H1 (cell line): Measurements from ENCODE around the gene FMC1. TPM values are rescaled to one million over a fixed set of nuclear protein-coding genes. Genes with fewer than 3 reads are reported as not detected.

Experiments used
- CTCF ChIA-PET: fragments of 300-600 bp; sonication (Branson Sonifier 250); formaldehyde crosslinking; loops from one replicate; lab custom pipeline; 2021; ENCODE audit not compliant: partially characterized antibody; lab: Charles Lee
- POLR2A ChIA-PET: fragments of 300-600 bp; sonication (Branson Sonifier 250); formaldehyde crosslinking; loops from one replicate; lab custom pipeline; 2021; ENCODE audit warnings: inconsistent platforms; ENCODE audit not compliant: partially characterized antibody; lab: Charles Lee
- DNase-seq, 2 experiments: peaks; one replicate each; pipeline versions ENCODE4 v3.0.0 to v3.0.0-alpha.2; 2010 to 2022; ENCODE audit warnings: low spot score in 2 of 2, low read depth in 1 of 2, mixed read lengths in 1 of 2
- FAIRE-seq: peaks from 2 replicates; lab custom pipeline; 2011; peaks lifted over from hg19 to GRCh38; lab: Jason Lieb, UNC
- H2AFZ ChIP-seq: 2 replicates; pipeline ENCODE4 v1.8.1; 2012; ENCODE audit warnings: low read length, inconsistent platforms
- H2AK5ac ChIP-seq: 2 replicates; pipeline ENCODE4 v1.6.1; 2013; ENCODE audit warnings: low read depth, low read length
- H2BK120ac ChIP-seq: replicated peaks from 2 replicates; pipeline ENCODE3; 2013; ENCODE audit warnings: low read depth, low read length, inconsistent platforms
- H2BK12ac ChIP-seq: 2 replicates; pipeline ENCODE4 v1.6.1; 2013; ENCODE audit warnings: low read depth, low read length
- H2BK15ac ChIP-seq: 2 replicates; pipeline ENCODE4 v1.6.1; 2013; ENCODE audit warnings: low read length
- H2BK20ac ChIP-seq: 2 replicates; pipeline ENCODE4 v1.6.1; 2013; ENCODE audit warnings: low read length
- H2BK5ac ChIP-seq: 2 replicates; pipeline ENCODE4 v1.6.1; 2013; ENCODE audit warnings: low read depth, low read length
- H3K14ac ChIP-seq: 2 replicates; pipeline ENCODE4 v1.6.1; 2013; ENCODE audit warnings: inconsistent platforms; ENCODE audit not compliant: insufficient read length
- H3K18ac ChIP-seq: 2 replicates; pipeline ENCODE4 v1.6.1; 2013; ENCODE audit warnings: low read length; ENCODE audit errors: extremely low read depth
- H3K23ac ChIP-seq: 2 replicates; pipeline ENCODE4 v1.6.1; 2013; ENCODE audit warnings: inconsistent platforms; ENCODE audit not compliant: insufficient read length
- H3K23me2 ChIP-seq: 2 replicates; pipeline ENCODE4 v1.6.1; 2013; ENCODE audit warnings: low read depth, low read length
- H3K27ac ChIP-seq: 2 replicates; pipeline ENCODE4 v1.6.1; 2011; ENCODE audit warnings: low read depth, low read length, inconsistent platforms
- H3K27me3 ChIP-seq, 4 experiments: replicated peaks in 1 of 4; 1 replicate in 1 of 4; 2 replicates in 3 of 4; pipeline versions ENCODE4 v1.6.1 to v1.8.1; 2011 to 2013; ENCODE audit warnings: low read length in 3 of 4, mild to moderate bottlenecking in 3 of 4, inconsistent platforms in 2 of 4, mixed read lengths in 2 of 4, moderate library complexity in 1 of 4; ENCODE audit not compliant: control insufficient read depth in 3 of 4, insufficient read depth in 3 of 4; ENCODE audit errors: extremely low read depth in 1 of 4
- H3K36me3 ChIP-seq, 4 experiments: 2 replicates each; pipeline versions ENCODE4 v1.6.1 to v1.8.1; 2011 to 2013; ENCODE audit warnings: mild to moderate bottlenecking in 4 of 4, low read length in 3 of 4, moderate library complexity in 2 of 4, control low read depth in 1 of 4, inconsistent platforms in 1 of 4; ENCODE audit not compliant: insufficient read depth in 4 of 4, control insufficient read depth in 2 of 4
- H3K4ac ChIP-seq: replicated peaks from 2 replicates; pipeline ENCODE3; 2013; ENCODE audit warnings: low read length, low read depth, mixed read lengths, inconsistent platforms; ENCODE audit not compliant: insufficient read length
- H3K4me1 ChIP-seq, 4 experiments: replicated peaks in 1 of 4; 1 replicate in 1 of 4; 2 replicates in 3 of 4; pipeline versions ENCODE4 v1.6.1 to v1.8.1; 2011 to 2013; ENCODE audit warnings: low read length in 3 of 4, inconsistent platforms in 2 of 4, mixed read lengths in 1 of 4; ENCODE audit not compliant: insufficient read depth in 4 of 4, control insufficient read depth in 3 of 4
- H3K4me2 ChIP-seq, 2 experiments: 2 replicates each; pipeline versions ENCODE4 v1.6.1 to v1.8.1; 2011 to 2013; ENCODE audit warnings: low read depth in 2 of 2, low read length in 2 of 2, control low read depth in 1 of 2, inconsistent platforms in 1 of 2, mild to moderate bottlenecking in 1 of 2; ENCODE audit not compliant: insufficient read depth in 1 of 2
- H3K4me3 ChIP-seq, 4 experiments: fragments of 200-600, 300-600 bp in 1 of 4; sonication (generic), shearing (Covaris generic), sonication (Bioruptor Twin) in 1 of 4; 2 replicates each; pipeline versions ENCODE4 v1.5.1 to v1.8.1; 2011 to 2016; ENCODE audit warnings: low read length in 4 of 4, low read depth in 3 of 4, control low read depth in 2 of 4, inconsistent platforms in 2 of 4, mild to moderate bottlenecking in 2 of 4, mixed read lengths in 1 of 4, moderate library complexity in 1 of 4; ENCODE audit not compliant: insufficient read depth in 2 of 4; ENCODE audit errors: extremely low read depth in 1 of 4
- H3K56ac ChIP-seq: replicated peaks from 2 replicates; pipeline ENCODE3; 2013; ENCODE audit warnings: low read depth, mild to moderate bottlenecking, mixed read lengths, low read length, inconsistent platforms; ENCODE audit not compliant: insufficient read length
- H3K79me1 ChIP-seq: 2 replicates; pipeline ENCODE4 v1.6.1; 2013; ENCODE audit warnings: low read depth, low read length, control low read depth
- H3K79me2 ChIP-seq, 2 experiments: 2 replicates each; pipeline versions ENCODE4 v1.6.1 to v1.8.1; 2012 to 2013; ENCODE audit warnings: low read length in 2 of 2, mild to moderate bottlenecking in 2 of 2, inconsistent platforms in 1 of 2; ENCODE audit not compliant: insufficient read depth in 2 of 2, control insufficient read depth in 1 of 2
- H3K9ac ChIP-seq, 4 experiments: replicated peaks in 1 of 4; 1 replicate in 1 of 4; 2 replicates in 3 of 4; pipeline versions ENCODE4 v1.6.1 to v1.8.1; 2011 to 2013; ENCODE audit warnings: low read depth in 3 of 4, low read length in 3 of 4, control low read depth in 2 of 4, mild to moderate bottlenecking in 2 of 4, moderate library complexity in 2 of 4, inconsistent platforms in 1 of 4; ENCODE audit errors: extremely low read depth in 1 of 4
- H3K9me3 ChIP-seq, 2 experiments: 2 replicates each; pipeline versions ENCODE4 v1.6.1 to v1.8.1; 2012 to 2013; ENCODE audit warnings: mild to moderate bottlenecking in 2 of 2, moderate library complexity in 2 of 2, control low read depth in 1 of 2, inconsistent platforms in 1 of 2, low read depth in 1 of 2, low read length in 1 of 2, mixed read lengths in 1 of 2; ENCODE audit not compliant: insufficient read depth in 2 of 2
- H4K20me1 ChIP-seq, 2 experiments: replicated peaks in 1 of 2; 2 replicates each; pipeline versions ENCODE3 to v1.8.1; 2011 to 2013; ENCODE audit warnings: inconsistent platforms in 2 of 2, low read length in 2 of 2, mild to moderate bottlenecking in 1 of 2; ENCODE audit not compliant: insufficient read depth in 2 of 2, control insufficient read depth in 1 of 2
- H4K5ac ChIP-seq: 2 replicates; pipeline ENCODE4 v1.6.1; 2013; ENCODE audit warnings: low read length, low read depth, mixed read lengths, inconsistent platforms; ENCODE audit not compliant: insufficient read length
- H4K8ac ChIP-seq: 2 replicates; pipeline ENCODE4 v1.8.0; 2013; ENCODE audit warnings: mild to moderate bottlenecking, moderate library complexity, low read length, inconsistent platforms; ENCODE audit not compliant: insufficient read depth; ENCODE audit errors: extremely low read depth
- H4K91ac ChIP-seq: replicated peaks from 2 replicates; pipeline ENCODE3; 2013; ENCODE audit warnings: low read length, mixed read lengths, inconsistent platforms; ENCODE audit not compliant: insufficient read length
- CHD2 ChIP-seq: IDR thresholded peaks from 2 replicates; pipeline ENCODE4 v1.6.1; 2012; ENCODE audit warnings: low read length, improper control_type of control experiment
- EGR1 ChIP-seq: IDR thresholded peaks from 2 replicates; pipeline ENCODE4 v1.6.1; 2011; ENCODE audit warnings: low read depth, low read length, borderline replicate concordance
- EZH2 ChIP-seq: fragments of 200-600 bp; sonication (generic); IDR thresholded peaks from 2 replicates; pipeline ENCODE4 v1.7.1; 2012; ENCODE audit warnings: low read depth, mild to moderate bottlenecking, moderate library complexity, low read length, inconsistent platforms; ENCODE audit not compliant: severe bottlenecking
- HDAC2 ChIP-seq, 2 experiments: fragments of 300-600 bp in 1 of 2; sonication (generic) in 1 of 2; IDR thresholded peaks; 2 replicates each; pipeline ENCODE4 v1.6.1; 2011 to 2012; ENCODE audit warnings: low read depth in 2 of 2, low read length in 2 of 2, mild to moderate bottlenecking in 2 of 2, moderate library complexity in 2 of 2, borderline replicate concordance in 1 of 2, inconsistent platforms in 1 of 2
- HDAC6 ChIP-seq: IDR thresholded peaks from one replicate; pipeline ENCODE4 v1.7.1; 2012; ENCODE audit warnings: low read depth, mild to moderate bottlenecking, inconsistent platforms, low read length, moderate library complexity
- JUND ChIP-seq: IDR thresholded peaks from 2 replicates; pipeline ENCODE4 v1.6.1; 2011; ENCODE audit warnings: mild to moderate bottlenecking, improper control_type of control experiment, low read length
- KDM4A ChIP-seq: IDR thresholded peaks from one replicate; pipeline ENCODE4 v1.7.1; 2012; ENCODE audit warnings: low read depth, mild to moderate bottlenecking, moderate library complexity, low read length, inconsistent platforms; ENCODE audit not compliant: severe bottlenecking
- KDM5A ChIP-seq: fragments of 200-600 bp; IDR thresholded peaks from 2 replicates; pipeline ENCODE4 v1.7.1; 2012; ENCODE audit warnings: mild to moderate bottlenecking, low read length, inconsistent platforms, mixed read lengths
- RFX5 ChIP-seq: IDR thresholded peaks from 2 replicates; pipeline ENCODE4 v1.6.1; 2011; ENCODE audit warnings: low read depth, low read length, improper control_type of control experiment, borderline replicate concordance
- SIN3A ChIP-seq, 2 experiments: IDR thresholded peaks in 1 of 2; conservative IDR thresholded peaks in 1 of 2; 2 replicates each; pipeline ENCODE4 v1.6.1; 2011 to 2012; ENCODE audit warnings: low read length in 2 of 2, improper control_type of control experiment in 1 of 2, low read depth in 1 of 2, mild to moderate bottlenecking in 1 of 2
- SUZ12 ChIP-seq: fragments of 200-600 bp; sonication (generic); IDR thresholded peaks from 2 replicates; pipeline ENCODE4 v1.6.1; 2012; ENCODE audit warnings: mild to moderate bottlenecking, inconsistent platforms, low read length, moderate library complexity, mixed read lengths
- TCF12 ChIP-seq: IDR thresholded peaks from 2 replicates; pipeline ENCODE4 v1.6.1; 2011; ENCODE audit warnings: low read depth, mild to moderate bottlenecking, low read length
- YY1 ChIP-seq: IDR thresholded peaks from 2 replicates; pipeline ENCODE4 v1.6.1; 2011; ENCODE audit warnings: low read depth, mild to moderate bottlenecking, low read length
- WGBS, 2 experiments: shearing (Covaris generic) in 1 of 2; methylation state at CpG; one replicate each; pipeline versions ENCODE4 v1.1.6 to v1.1.7; 2013 to 2015; ENCODE audit warnings: low lambda C conversion rate in 2 of 2, mixed read lengths in 2 of 2, inconsistent platforms in 1 of 2, low coverage in 1 of 2, missing lambda C conversion rate in 1 of 2; ENCODE audit not compliant: insufficient replicate concordance in 2 of 2, insufficient coverage in 1 of 2, insufficient read length in 1 of 2; ENCODE audit errors: extremely low coverage in 1 of 2, missing lambda C conversion rate in 1 of 2; 5-methylcytosine and 5-hydroxymethylcytosine counted together
- polyA plus RNA-seq, 7 experiments: library from polyadenylated mRNA; depleted of rRNA in 3 of 7; stranded (reverse) in 5 of 7; unstranded in 2 of 7; fragments of >200 nt in 5 of 7; fragments of 200-250 nt in 2 of 7; gene quantifications; 1 replicate in 5 of 7; 2 replicates in 1 of 7; 4 replicates in 1 of 7; pipeline versions ENCODE4 v1.2.1 to v1.2.3, GENCODE V29; 2011 to 2013; ENCODE audit warnings: missing spikeins in 2 of 7, mixed read lengths in 2 of 7
- total RNA-seq: library from RNA; stranded (reverse); fragmentation: NEBNext Ultra II Directional; extraction: Animal tissue kit (Norgen Biotek cat#: 25700); gene quantifications from 2 replicates; pipeline ENCODE4 v1.2.1, GENCODE V29; 2021

Gene FMC1
- total and polyA plus RNA-seq, 2 of the 8 experiments (the other 6 are each of a cell fraction or from before 2014, with no cell fraction given), result 15.8 to 28.4 TPM

GRCh38 chr7:139332697-139333359 lies 8.3 kb upstream of the FMC1 start:
- no peak overlapping the region for H2AFZ ChIP-seq
- TF ChIP-seq YY1 (no peak), HDAC2 (IDR thresholded peaks at IDR 0.05; ENCODE audit: borderline replicate concordance in 1 of 2, low read depth in 2 of 2, low read length in 2 of 2) (no peak), HDAC6 (no peak), TCF12 (no peak), JUND (no peak), EZH2 (no peak), CHD2 (no peak), KDM4A (no peak), EGR1 (no peak), RFX5 (no peak), SIN3A (conservative IDR thresholded peaks at IDR 0.05 in 1 of 2, IDR thresholded peaks at IDR 0.05 in 1 of 2; ENCODE audit: low read depth in 1 of 2, low read length in 2 of 2) (no peak), SUZ12 (no peak), KDM5A (no peak)

More at GRCh38 chr7:139332697-139333359, 8.3 kb upstream of the FMC1 start:
- H2AK5ac ChIP-seq, result no peak overlapping the region
- H2BK12ac ChIP-seq, result no peak overlapping the region
- no peak overlapping the region for H2BK120ac ChIP-seq
- no peak overlapping the region for H3K4me2 ChIP-seq
- H4K5ac ChIP-seq, result no peak overlapping the region
- H4K20me1 ChIP-seq, result no peaks in the 10 kb centered on the region
- H3K27ac ChIP-seq, result no peak overlapping the region
- H3K9ac ChIP-seq, result no peak overlapping the region
- H3K79me2 ChIP-seq, result no peaks in the 10 kb centered on the region
- no peak overlapping the region for H3K23ac ChIP-seq
- no peak overlapping the region for H3K18ac ChIP-seq
- H3K36me3 ChIP-seq, result no peaks in the 10 kb centered on the region
- H2BK5ac ChIP-seq, result no peak overlapping the region
- H3K56ac ChIP-seq, result no peak overlapping the region
- no peak for DNase-seq
- H4K91ac ChIP-seq, result no peak overlapping the region
- no peaks in the 10 kb centered on the region for H3K23me2 ChIP-seq
- H3K79me1 ChIP-seq, result no peaks in the 10 kb centered on the region
- no peaks in the 10 kb centered on the region for H3K27me3 ChIP-seq
- H4K8ac ChIP-seq, result no peak overlapping the region
- H3K9me3 ChIP-seq, result no peaks in the 10 kb centered on the region
- no peaks in the 10 kb centered on the region for H3K4me1 ChIP-seq
- POLR2A ChIA-PET, result interaction anchor here (1.8 kb wide), 1 partner anchor 12 kb away, joined by 5 read pairs; no protein-coding TSS in a partner anchor
- no peak overlapping the region for H2BK15ac ChIP-seq
- 93% methylated on average over 5 of the region's 5 CpGs; no CpG with 5 or more reads in 1 of the 2 experiments for WGBS, 2 experiments
- H3K14ac ChIP-seq, result no peak overlapping the region
- no peak overlapping the region for H3K4ac ChIP-seq
- H2BK20ac ChIP-seq, result no peak overlapping the region
- H3K4me3 ChIP-seq, result no peak overlapping the region
- FAIRE-seq, result no peak
- CTCF ChIA-PET, result interaction anchor here (0.6 to 8.9 kb wide), 3 partner anchors 12 to 649 kb away, joined by 3 to 54 read pairs (median 4); no protein-coding TSS in a partner anchor
